IMR-90 (cell line): ENCODE measurements around the gene ADH1C.

Experiments used
- BHLHE40 ChIP-seq: fragments of 150-350 bp; IDR thresholded peaks from 2 replicates; pipeline ENCODE4 v1.6.1; 2016; ENCODE audit warnings: mild to moderate bottlenecking, low read depth, low read length
- CEBPB ChIP-seq: IDR thresholded peaks from 2 replicates; pipeline ENCODE4 v1.6.1; 2012; ENCODE audit warnings: low read depth, low read length, improper control_type of control experiment
- CTCF ChIP-seq: conservative IDR thresholded peaks from 2 replicates; pipeline ENCODE4 v1.5.1; 2012; ENCODE audit warnings: mild to moderate bottlenecking, low read depth, low read length, improper control_type of control experiment
- ELK1 ChIP-seq: fragments of 150-350 bp; IDR thresholded peaks from 2 replicates; pipeline ENCODE4 v1.6.1; 2016; ENCODE audit warnings: low read depth, mild to moderate bottlenecking, low read length, moderate library complexity, borderline replicate concordance
- FOS ChIP-seq: fragments of 150-350 bp; IDR thresholded peaks from 2 replicates; pipeline ENCODE4 v1.6.1; 2016; ENCODE audit warnings: low read depth, low read length
- MAZ ChIP-seq: IDR thresholded peaks from 2 replicates; pipeline ENCODE4 v1.6.1; 2012; ENCODE audit warnings: low read depth, mild to moderate bottlenecking, low read length, improper control_type of control experiment, moderate library complexity, borderline replicate concordance
- MXI1 ChIP-seq: IDR thresholded peaks from 2 replicates; pipeline ENCODE4 v1.6.1; 2012; ENCODE audit warnings: low read depth, mild to moderate bottlenecking, low read length, moderate library complexity, borderline replicate concordance
- POLR2A ChIP-seq: IDR thresholded peaks from 2 replicates; pipeline ENCODE4 v1.6.1; 2012; ENCODE audit warnings: mild to moderate bottlenecking, low read depth, low read length
- RAD21 ChIP-seq: IDR thresholded peaks from 2 replicates; pipeline ENCODE4 v1.6.1; 2012; ENCODE audit warnings: low read length, improper control_type of control experiment
- RCOR1 ChIP-seq: IDR thresholded peaks from 2 replicates; pipeline ENCODE4 v1.6.1; 2012; ENCODE audit warnings: mild to moderate bottlenecking, low read length, improper control_type of control experiment; ENCODE audit not compliant: insufficient replicate concordance
- RFX5 ChIP-seq: IDR thresholded peaks from 2 replicates; pipeline ENCODE4 v1.8.0; 2012; ENCODE audit warnings: low read depth, mild to moderate bottlenecking, low read length, moderate library complexity
- SMC3 ChIP-seq: fragments of 150-350 bp; IDR thresholded peaks from 2 replicates; pipeline ENCODE4 v1.6.1; 2016; ENCODE audit warnings: low read depth, mild to moderate bottlenecking, antibody characterized with exemption, low read length, moderate library complexity
- USF2 ChIP-seq: fragments of 150-350 bp; IDR thresholded peaks from 2 replicates; pipeline ENCODE4 v1.6.1; 2017; ENCODE audit warnings: mild to moderate bottlenecking, antibody characterized with exemption, low read length, low read depth

GRCh38 chr4:99356992-99357391 lies 4.4 kb upstream of the ADH1C start:
- no peak for TF ChIP-seq CEBPB
- TF ChIP-seq ELK1 = no peak
- no peak for TF ChIP-seq USF2
- TF ChIP-seq CTCF = no peak
- TF ChIP-seq RFX5 = no peak
- no peak for TF ChIP-seq RCOR1
- no peak for TF ChIP-seq POLR2A
- TF ChIP-seq MXI1 = no peak
- no peak for TF ChIP-seq SMC3
- TF ChIP-seq MAZ = no peak
- no peak for TF ChIP-seq RAD21
- no peak for TF ChIP-seq FOS
- no peak for TF ChIP-seq BHLHE40
